ENCODE measurements around the gene INO80D.

DNA sequence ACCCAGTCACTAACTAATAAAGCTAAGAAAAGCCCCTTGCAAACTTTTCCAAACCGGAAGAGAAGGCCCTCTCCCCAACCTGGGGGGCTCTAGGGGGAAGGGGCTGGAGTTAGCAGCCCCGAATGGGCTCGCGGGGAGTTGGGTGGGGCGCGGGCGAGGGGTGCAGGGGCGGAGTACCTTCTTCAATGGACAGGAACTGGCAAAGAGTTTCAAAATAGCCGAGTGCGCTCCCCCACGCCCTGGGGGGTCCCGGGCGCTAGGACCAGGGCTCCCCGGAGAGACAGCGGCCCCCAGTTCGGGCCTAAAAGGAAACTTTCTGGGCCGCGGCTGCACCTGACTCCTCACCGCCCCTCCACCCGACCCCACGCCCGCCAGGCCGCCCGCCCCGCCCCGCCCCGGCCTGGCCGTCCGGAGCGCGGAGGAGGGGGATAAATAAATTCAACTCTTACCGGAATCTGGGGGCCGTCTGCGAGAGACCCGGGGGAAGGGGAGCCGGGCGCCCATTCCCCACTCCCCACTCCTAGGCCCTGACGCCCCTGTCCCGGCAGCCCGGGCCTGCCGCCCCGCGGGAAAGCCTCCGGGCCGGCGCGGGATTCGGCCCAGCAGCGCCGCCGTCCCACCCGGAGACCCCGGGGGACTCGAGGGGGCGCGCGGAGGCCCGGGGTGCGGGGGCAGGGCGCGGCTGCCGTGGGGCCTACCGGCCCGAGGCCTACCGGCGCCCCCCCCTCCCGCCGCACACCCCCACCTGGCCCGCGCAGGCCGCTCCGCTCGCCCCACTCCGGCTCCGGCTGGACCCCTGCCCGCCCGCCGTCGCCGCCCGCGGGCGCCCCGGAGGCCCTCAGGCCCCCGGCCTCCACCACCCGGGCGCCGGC lies 868 bp downstream of the INO80D start:
- TF ChIP-seq CTCF (IDR thresholded peaks at IDR 0.05) (no peak), POLR2A (IDR thresholded peaks at IDR 0.05) (no peak)

Measured in breast epithelium (tissue), 3 donors.